NCI-H2029 treated with DMSO at 0.1 percent for 48 hours (cell line): ENCODE results near the gene TRIM46.
"Not testable (repeated sequence)": the region's sequence is repeated elsewhere in the genome, so short reads cannot be mapped to it uniquely, and the experiment has no call there.

ENCODE experiments used
- DNase-seq: peaks from one replicate; lab custom pipeline; 2025; lab: John Stamatoyannopoulos, UW

Gene TRIM46

DNA sequence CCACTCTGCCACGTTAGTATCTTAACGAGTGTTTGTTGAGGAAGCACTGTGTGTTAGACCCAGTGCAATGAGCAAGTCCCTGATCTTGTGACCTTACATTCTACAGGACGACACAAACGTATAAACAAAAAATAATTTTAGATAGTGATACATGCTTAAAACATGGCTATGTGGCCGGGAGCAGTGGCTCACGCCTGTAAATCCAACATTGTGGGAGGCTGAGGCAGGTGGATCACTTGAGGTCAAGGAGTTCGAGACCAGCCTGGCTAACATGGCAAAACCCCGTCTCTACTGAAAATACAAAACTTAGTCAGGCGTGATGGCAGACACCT, 54.4 kb downstream of the TRIM46 start:
- no peak for DNase-seq

DNA sequence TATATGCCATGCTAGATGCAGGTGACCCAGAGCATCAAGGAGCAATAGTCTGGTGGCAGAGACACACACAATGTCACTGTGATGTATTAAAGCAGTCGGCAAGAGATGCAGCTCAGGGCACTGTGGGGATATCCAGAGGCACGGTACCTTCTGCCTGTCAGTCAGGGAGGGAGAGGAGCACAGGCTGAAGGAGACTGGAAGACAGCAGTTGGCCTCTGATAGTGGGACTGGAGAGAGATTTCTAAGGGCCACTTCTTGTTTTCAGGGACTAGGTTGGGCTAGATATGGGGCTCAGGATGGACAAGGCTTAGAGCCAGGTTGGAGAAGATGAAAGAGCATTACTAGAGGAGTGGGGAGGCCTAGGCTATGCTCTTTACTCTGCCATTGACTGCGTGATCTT, 57.7 kb downstream of the TRIM46 start:
- not testable (repeated sequence) for DNase-seq

DNA sequence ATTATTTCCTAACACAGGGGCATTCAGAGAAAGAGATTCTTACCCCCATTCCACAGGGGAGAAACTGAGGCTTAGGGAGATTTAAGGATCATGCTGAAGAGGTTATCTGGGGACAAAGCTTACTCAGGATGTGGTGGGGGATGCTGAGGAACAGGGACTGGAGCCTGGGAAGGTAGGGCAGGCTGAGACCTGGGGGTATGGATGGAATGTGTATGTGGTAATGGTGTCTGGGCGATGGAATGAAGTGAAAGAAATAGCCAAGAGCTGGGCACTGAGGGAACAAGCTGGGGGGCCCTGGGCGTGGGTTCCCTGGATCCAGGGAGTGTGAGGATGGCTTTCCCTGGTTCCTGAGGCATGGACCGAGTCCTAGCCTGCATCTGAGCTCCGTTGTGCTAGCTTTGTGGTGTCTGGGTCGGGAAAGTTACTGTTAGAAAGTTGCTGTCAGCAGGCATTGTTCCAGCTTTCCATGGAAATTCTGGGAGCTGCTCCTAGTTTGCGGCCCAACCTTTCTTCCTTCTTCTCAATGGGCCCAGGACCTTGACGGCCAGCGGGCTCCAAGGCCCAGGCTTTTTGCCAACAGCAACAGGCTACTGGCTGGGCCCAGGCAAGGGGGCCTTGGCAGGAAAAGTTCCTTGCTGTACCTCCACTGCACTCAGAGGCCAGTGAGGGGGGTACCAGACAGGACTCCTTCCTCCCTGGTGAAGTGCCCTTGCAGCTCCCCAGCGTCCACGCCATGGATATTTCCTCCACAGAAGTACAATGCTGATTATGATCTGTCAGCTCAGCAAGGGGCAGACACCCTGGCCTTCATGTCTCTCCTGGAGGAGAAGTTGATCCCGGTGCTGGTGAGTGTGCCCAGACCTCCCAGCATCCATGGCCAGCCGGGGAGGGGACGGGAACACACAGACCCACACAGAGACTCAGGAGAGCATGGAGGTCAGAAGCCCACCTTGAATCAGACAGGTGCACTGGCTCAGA, 58.6 kb downstream of the TRIM46 start:
- not testable (repeated sequence) for DNase-seq

DNA sequence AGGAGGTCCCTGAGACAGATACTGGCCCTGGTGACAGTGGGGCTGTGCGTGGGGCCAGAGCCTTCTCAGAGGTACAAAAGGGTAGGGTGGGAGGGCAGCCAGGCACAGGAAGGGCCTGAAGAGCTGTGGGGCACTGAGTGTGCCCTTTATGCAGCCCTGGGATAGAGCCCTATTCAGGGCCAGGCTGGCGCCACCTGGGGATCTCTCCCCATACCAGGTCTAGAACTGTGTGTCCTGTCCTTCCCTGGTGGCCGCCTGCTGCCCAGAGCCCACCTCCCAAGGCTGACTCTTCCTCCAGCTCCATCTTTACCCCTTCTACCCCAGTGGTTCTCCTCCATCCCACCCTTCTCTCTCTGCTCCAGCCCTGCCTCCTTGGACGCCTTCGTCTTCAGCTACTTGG, 59.9 kb downstream of the TRIM46 start:
- not testable (repeated sequence) for DNase-seq
